CD4-positive, alpha-beta T cell (primary cell): ENCODE measurements around the gene LRP2. TPM values are rescaled to one million over a fixed set of nuclear protein-coding genes. Genes with fewer than 3 reads are reported as not detected.

Experiments used
- ATAC-seq: fragments of 200-7000 bp; cut with Tn5 transposase; one replicate; pipeline ENCODE4 v1.10.0; 2022; ENCODE audit warnings: mild to moderate bottlenecking; ENCODE audit not compliant: poor library complexity
- CTCF ChIA-PET: fragments of 350-600 bp; sonication (Branson Sonifier 250); formaldehyde crosslinking; loops from one replicate; lab custom pipeline; 2021; ENCODE audit warnings: antibody characterized with exemption, inconsistent platforms; lab: Charles Lee
- POLR2A ChIA-PET: fragments of 350-600 bp; sonication (Branson Sonifier 250); formaldehyde crosslinking; loops from one replicate; lab custom pipeline; 2021; ENCODE audit warnings: antibody characterized with exemption, inconsistent platforms; lab: Charles Lee
- DNase-seq, 14 experiments: peaks; one replicate each; pipeline ENCODE4 v3.0.0-alpha.2; 2013 to 2020; ENCODE audit warnings: mixed read lengths in 2 of 14
- H3K27ac ChIP-seq, 2 donors: one replicate each; pipeline versions ENCODE4 v1.5.1 to v1.7.0; 2013; ENCODE audit warnings: low read length in 2 of 2, low read depth in 1 of 2, mild to moderate bottlenecking in 1 of 2
- H3K27me3 ChIP-seq, 2 experiments: 1 replicate in 1 of 2; 2 replicates in 1 of 2; pipeline versions ENCODE4 v1.6.1 to v1.7.0; 2013; ENCODE audit warnings: low read length in 2 of 2, control low read depth in 1 of 2, mild to moderate bottlenecking in 1 of 2, moderate library complexity in 1 of 2; ENCODE audit not compliant: insufficient read depth in 2 of 2, control insufficient read depth in 1 of 2
- H3K36me3 ChIP-seq: one replicate; pipeline ENCODE4 v1.6.1; 2013; ENCODE audit warnings: low read length, control low read depth; ENCODE audit not compliant: insufficient read depth
- H3K4me1 ChIP-seq: one replicate; pipeline ENCODE4 v1.6.1; 2013; ENCODE audit warnings: low read length, control low read depth; ENCODE audit not compliant: insufficient read depth
- H3K4me3 ChIP-seq: one replicate; pipeline ENCODE4 v1.5.1; 2013; ENCODE audit warnings: mild to moderate bottlenecking, low read length, moderate library complexity
- H3K9me3 ChIP-seq, 2 experiments: 1 replicate in 1 of 2; 2 replicates in 1 of 2; pipeline versions ENCODE4 v1.6.1 to v1.7.0; 2013; ENCODE audit warnings: low read length in 2 of 2, mild to moderate bottlenecking in 2 of 2, control low read depth in 1 of 2, moderate library complexity in 1 of 2; ENCODE audit not compliant: control insufficient read depth in 1 of 2, insufficient read depth in 1 of 2
- H3K27ac Mint-ChIP-seq: one replicate; pipeline ENCODE4 v1.8.0; 2020; ENCODE audit warnings: mixed read lengths
- H3K27me3 Mint-ChIP-seq: one replicate; pipeline ENCODE4 v1.8.0; 2021; ENCODE audit warnings: mixed read lengths
- H3K36me3 Mint-ChIP-seq: one replicate; pipeline ENCODE4 v1.8.0; 2021; ENCODE audit warnings: low read depth, mixed read lengths
- H3K4me1 Mint-ChIP-seq: one replicate; pipeline ENCODE4 v1.8.0; 2021; ENCODE audit warnings: low read depth, mixed read lengths
- H3K4me3 Mint-ChIP-seq: one replicate; pipeline ENCODE4 v1.8.0; 2020; ENCODE audit warnings: mild to moderate bottlenecking, mixed read lengths
- H3K9me3 Mint-ChIP-seq: one replicate; pipeline ENCODE4 v1.8.0; 2020; ENCODE audit warnings: mixed read lengths
- intact Hi-C, 2 experiments: fragments of 100-400 bp; cut with DNase I in 1 of 2; cut with micrococcal nuclease in 1 of 2; formaldehyde crosslinking; loops; one replicate each; pipeline versions ENCODE4 v1.15.1 to v1.9.0; 2023 to 2025; cut with DNase I, micrococcal nuclease
- total RNA-seq, 174 experiments: library from RNA in 2 of 174; stranded (reverse) in 2 of 174; gene quantifications; one replicate each; pipeline ENCODE4 v1.2.3 and lab custom pipeline; 2021 to 2026
- TF ChIP-seq, protein P1 (sequence below): fragments of 200-600 bp; IDR thresholded peaks from one replicate; pipeline ENCODE4 v1.8.0; 2022; ENCODE audit warnings: antibody characterized with exemption, mild to moderate bottlenecking

The LRP2 gene
- total RNA-seq, 2 experiments from 2014 or later: 0.03 TPM; not detected in 1

DNA sequence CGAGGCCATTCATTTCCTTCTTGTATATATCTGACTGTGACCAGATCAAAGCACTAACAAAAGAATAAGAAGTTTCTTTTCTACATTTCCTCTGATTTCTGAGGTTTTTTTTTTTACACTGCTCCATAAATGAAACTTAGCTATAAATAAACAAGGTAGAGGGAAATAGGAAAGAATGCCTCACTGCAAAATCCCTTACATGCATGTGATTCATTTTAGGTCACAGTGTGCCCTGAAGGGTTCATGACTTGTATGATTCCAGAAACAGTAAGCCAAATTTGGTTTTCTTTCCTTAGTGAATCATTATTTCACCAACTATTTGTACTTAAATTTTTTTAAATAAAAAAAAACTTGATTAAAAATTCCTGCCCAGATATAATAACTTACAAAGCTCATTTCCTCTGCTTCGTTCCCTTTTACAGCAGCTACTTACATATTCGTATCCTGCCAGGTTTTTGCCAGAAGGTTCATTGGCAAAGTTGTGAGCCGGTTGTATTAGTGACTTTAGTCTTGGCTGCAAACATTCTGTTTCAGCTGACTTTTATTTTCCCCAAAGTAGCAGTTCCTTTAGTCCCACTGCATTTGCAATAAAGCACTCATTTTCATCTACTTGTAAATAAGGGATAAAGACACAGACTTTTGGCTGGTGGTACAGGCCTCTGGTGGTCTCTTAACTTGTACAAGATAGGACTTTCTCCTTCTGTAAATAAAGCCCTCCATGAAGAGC, 58.6 kb downstream of the LRP2 start:
- no peak for ATAC-seq
- Histone ChIP-seq H3K27me3 (no peaks in the 10 kb centered on the region), H3K36me3 (no peaks in the 10 kb centered on the region), H3K4me3 (no peak overlapping the region), H3K4me1 (no peaks in the 10 kb centered on the region), H3K9me3 (no peaks in the 10 kb centered on the region), H3K27ac (no peak overlapping the region)
- H3K36me3 Mint-ChIP-seq: no peaks in the 10 kb centered on the region
- H3K4me3 Mint-ChIP-seq: no peak overlapping the region
- no peak overlapping the region for H3K27ac Mint-ChIP-seq
- peaks cover 7% of the 10 kb centered on the region for H3K27me3 Mint-ChIP-seq
- intact Hi-C loops: no loop called here
- TF ChIP-seq, protein P1, sequence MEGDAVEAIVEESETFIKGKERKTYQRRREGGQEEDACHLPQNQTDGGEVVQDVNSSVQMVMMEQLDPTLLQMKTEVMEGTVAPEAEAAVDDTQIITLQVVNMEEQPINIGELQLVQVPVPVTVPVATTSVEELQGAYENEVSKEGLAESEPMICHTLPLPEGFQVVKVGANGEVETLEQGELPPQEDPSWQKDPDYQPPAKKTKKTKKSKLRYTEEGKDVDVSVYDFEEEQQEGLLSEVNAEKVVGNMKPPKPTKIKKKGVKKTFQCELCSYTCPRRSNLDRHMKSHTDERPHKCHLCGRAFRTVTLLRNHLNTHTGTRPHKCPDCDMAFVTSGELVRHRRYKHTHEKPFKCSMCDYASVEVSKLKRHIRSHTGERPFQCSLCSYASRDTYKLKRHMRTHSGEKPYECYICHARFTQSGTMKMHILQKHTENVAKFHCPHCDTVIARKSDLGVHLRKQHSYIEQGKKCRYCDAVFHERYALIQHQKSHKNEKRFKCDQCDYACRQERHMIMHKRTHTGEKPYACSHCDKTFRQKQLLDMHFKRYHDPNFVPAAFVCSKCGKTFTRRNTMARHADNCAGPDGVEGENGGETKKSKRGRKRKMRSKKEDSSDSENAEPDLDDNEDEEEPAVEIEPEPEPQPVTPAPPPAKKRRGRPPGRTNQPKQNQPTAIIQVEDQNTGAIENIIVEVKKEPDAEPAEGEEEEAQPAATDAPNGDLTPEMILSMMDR: no peak
- ChIA-PET CTCF (no interaction called here), POLR2A (no interaction called here)
- H3K9me3 Mint-ChIP-seq: peaks cover 2% of the 10 kb centered on the region
- no peak for DNase-seq
- H3K4me1 Mint-ChIP-seq: no peaks in the 10 kb centered on the region

DNA sequence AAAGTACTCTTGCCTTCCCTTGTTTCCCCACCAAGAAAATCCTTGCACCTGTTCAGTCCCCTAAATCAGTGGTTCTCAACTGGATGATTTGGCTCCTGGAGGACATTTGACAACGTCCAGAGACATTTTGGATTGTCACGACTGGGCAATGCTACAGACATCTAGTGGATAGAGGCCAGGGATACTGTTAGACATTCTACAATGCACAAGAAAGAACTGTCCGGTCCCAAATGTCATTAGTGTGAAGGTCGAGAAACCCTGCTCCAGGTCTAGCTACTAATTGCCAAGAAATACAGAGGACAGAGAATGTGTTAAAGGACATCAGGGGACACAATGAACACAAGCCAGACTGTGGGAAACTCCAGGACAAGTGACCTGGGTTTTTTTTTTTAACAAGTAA, 60.0 kb downstream of the LRP2 start:
- no peaks in the 10 kb centered on the region for H3K27me3 ChIP-seq
- TF ChIP-seq, protein P1: no peak
- peaks cover 2% of the 10 kb centered on the region for H3K9me3 Mint-ChIP-seq
- H3K36me3 Mint-ChIP-seq: no peaks in the 10 kb centered on the region
- intact Hi-C loops: no loop called here
- no peaks in the 10 kb centered on the region for H3K36me3 ChIP-seq
- H3K4me3 Mint-ChIP-seq: no peak overlapping the region
- H3K4me1 Mint-ChIP-seq: no peaks in the 10 kb centered on the region
- POLR2A ChIA-PET: no interaction called here
- no peaks in the 10 kb centered on the region for H3K9me3 ChIP-seq
- CTCF ChIA-PET: no interaction called here
- peaks cover 17% of the 10 kb centered on the region for H3K27me3 Mint-ChIP-seq
- ATAC-seq (no peak), DNase-seq (no peak)
- H3K27ac Mint-ChIP-seq: no peak overlapping the region
- H3K4me3 ChIP-seq: no peak overlapping the region
- no peaks in the 10 kb centered on the region for H3K4me1 ChIP-seq
- no peak overlapping the region for H3K27ac ChIP-seq

DNA sequence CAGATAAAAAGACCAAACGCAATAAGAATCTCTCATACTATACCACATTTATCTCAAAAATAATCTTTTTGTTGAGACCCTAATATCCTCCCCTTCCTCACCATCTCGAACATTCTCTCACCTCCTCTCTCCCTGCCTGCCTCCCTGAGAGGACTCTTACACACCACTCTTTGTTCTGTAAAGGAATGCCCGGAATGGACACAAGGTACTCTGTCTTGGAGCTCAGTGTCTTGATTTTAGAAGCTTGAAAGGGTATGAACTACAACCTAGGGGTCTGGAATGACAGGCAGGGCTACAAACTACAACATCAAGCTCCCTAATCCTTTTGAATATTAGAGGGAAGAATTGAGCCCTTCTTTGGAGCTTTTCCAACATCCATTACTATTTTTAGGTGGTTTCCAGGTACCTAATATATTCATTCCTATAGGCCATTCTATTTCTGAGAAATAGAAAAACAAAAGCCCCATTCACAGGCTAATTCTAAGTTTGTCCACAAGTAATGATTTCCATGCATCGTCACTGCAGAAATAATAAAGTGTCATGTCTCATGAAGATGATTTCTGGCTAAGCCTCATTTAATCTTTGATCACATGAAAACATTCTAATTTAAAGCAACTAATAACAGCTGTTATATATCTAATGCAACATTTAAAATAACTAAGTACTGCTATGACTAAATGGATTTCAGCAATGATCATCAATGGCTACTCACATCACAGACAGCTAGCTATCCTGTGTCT, 60.6 kb downstream of the LRP2 start:
- Mint-ChIP-seq H3K9me3 (peaks cover 2% of the 10 kb centered on the region), H3K4me1 (no peaks in the 10 kb centered on the region), H3K36me3 (no peaks in the 10 kb centered on the region), H3K27ac (no peak overlapping the region), H3K27me3 (peaks cover 17% of the 10 kb centered on the region), H3K4me3 (no peak overlapping the region)
- Histone ChIP-seq H3K4me3 (no peak overlapping the region), H3K4me1 (no peaks in the 10 kb centered on the region), H3K36me3 (no peaks in the 10 kb centered on the region), H3K27ac (no peak overlapping the region), H3K9me3 (no peaks in the 10 kb centered on the region), H3K27me3 (no peaks in the 10 kb centered on the region)
- intact Hi-C loops: no loop called here
- ATAC-seq (no peak), DNase-seq (no peak)
- TF ChIP-seq, protein P1: no peak
- POLR2A ChIA-PET: no interaction called here
- CTCF ChIA-PET: no interaction called here
